ENCODE data around the gene NHLRC2.

Gene NHLRC2

GRCh38 chr10:113953505-113954272, 99.2 kb downstream of the NHLRC2 start:
- TF ChIP-seq, protein P1, sequence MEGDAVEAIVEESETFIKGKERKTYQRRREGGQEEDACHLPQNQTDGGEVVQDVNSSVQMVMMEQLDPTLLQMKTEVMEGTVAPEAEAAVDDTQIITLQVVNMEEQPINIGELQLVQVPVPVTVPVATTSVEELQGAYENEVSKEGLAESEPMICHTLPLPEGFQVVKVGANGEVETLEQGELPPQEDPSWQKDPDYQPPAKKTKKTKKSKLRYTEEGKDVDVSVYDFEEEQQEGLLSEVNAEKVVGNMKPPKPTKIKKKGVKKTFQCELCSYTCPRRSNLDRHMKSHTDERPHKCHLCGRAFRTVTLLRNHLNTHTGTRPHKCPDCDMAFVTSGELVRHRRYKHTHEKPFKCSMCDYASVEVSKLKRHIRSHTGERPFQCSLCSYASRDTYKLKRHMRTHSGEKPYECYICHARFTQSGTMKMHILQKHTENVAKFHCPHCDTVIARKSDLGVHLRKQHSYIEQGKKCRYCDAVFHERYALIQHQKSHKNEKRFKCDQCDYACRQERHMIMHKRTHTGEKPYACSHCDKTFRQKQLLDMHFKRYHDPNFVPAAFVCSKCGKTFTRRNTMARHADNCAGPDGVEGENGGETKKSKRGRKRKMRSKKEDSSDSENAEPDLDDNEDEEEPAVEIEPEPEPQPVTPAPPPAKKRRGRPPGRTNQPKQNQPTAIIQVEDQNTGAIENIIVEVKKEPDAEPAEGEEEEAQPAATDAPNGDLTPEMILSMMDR (IDR thresholded peaks at IDR 0.05; ENCODE audit: extremely low read depth, missing control alignments): no peak
- no peak for DNase-seq (ENCODE audit: low spot score)

- no peak for DNase-seq (ENCODE audit: low spot score)
- TF ChIP-seq, protein P1 (IDR thresholded peaks at IDR 0.05; ENCODE audit: extremely low read depth, missing control alignments): no peak
Observed at GRCh38 chr10:113954409-113954808, 99.9 kb downstream of the NHLRC2 start.

GRCh38 chr10:113957013-113957412, 102.6 kb downstream of the NHLRC2 start:
- no peak for DNase-seq (ENCODE audit: low spot score)
- TF ChIP-seq, protein P1 (IDR thresholded peaks at IDR 0.05; ENCODE audit: extremely low read depth, missing control alignments): no peak

- DNase-seq (ENCODE audit: low spot score): no peak
- TF ChIP-seq, protein P1 (IDR thresholded peaks at IDR 0.05; ENCODE audit: extremely low read depth, missing control alignments): no peak
Observed at GRCh38 chr10:113958631-113959382, 104.3 kb downstream of the NHLRC2 start.

DNA sequence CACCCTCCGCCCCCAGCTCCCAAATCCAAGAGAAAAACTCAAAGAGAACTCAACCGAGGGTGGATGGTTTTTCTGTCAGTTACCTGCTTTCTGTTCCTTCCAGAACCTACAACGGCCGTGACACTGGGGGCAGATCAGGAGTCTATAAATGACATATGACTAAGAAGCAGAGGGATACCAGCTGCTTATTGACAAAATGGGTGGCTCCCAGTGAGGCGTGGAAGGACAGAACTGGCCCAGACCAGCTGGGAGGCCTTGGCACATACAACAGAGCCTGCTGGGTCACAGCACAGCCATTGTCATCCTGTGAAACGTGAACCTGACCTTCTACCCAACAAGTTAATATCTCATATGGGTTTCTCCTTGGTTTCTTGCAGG, 104.9 kb downstream of the NHLRC2 start:
- peak; percentile 43 for DNase-seq (ENCODE audit: low spot score)
- TF ChIP-seq, protein P1 (IDR thresholded peaks at IDR 0.05; ENCODE audit: extremely low read depth, missing control alignments): no peak

DNA sequence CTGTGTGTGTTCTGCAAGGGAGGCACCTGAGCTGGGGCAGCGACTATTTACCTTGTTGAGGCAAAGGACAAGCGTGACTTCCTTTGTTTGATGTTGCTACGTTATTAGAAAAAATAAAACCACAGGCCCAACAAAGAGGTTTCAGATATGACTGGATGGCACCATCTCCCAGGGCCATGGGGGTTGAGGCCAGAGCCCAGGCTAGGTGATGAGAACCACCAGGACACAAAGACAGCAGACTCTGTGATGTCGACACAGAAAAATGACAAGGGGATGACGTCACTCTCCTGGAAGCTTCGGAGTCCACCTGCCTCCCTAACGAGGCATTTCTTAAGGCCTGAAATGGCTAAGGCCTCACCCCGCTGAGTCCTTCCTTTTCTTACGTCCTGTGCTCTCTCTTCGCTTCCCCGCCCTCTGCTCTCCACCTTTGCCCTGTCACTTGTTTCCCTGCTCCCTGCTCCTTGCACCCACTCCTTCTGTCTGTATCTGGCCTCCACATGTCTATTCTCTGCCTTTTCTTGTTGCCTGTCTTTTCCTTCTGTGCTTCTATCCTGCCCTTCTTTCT, 106.2 kb downstream of the NHLRC2 start:
- DNase-seq (ENCODE audit: low spot score): no peak
- TF ChIP-seq, protein P1 (IDR thresholded peaks at IDR 0.05; ENCODE audit: extremely low read depth, missing control alignments): no peak
